Ammon's horn (tissue), 1 donor: Measurements from ENCODE around the gene CHST6.

Source experiments
- DNase-seq: peaks from one replicate; pipeline ENCODE4 v3.0.0-alpha.2; 2016; ENCODE audit warnings: low spot score

The CHST6 gene

DNA sequence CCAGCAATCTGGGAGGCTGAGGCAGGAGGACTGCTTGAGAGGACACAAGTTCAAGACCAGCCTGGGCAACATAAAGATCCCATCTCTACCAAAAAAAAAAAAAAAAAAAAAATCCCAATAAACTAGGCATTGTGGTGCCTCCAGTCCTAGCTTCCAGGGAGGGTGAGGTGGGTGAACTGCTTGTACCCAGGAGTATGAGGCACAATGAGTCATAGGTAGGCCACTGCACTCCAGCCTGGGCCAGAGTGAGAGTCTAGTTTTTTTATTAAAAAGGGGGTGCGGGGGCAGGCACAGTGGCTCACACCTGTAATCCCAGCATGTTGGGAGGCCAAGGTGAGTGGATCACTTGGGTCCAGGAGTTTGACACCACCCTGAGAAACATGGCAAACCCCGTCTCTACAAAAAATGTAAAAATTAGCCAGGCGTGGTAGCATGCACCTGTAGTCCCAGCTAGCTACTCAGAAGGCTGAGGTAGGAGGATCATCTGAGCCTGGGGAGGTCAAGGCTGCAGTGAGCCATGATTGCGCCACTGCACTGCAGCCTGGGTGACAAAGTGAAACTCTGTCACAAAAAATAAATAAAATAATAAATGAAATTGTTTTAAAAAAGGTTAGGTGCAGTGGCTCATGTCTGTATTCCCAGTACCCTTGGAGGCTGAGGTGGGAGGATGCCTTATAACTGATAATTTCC, 7.8 kb upstream of the CHST6 start:
- DNase-seq = no peak

GRCh38 chr16:75501820-75502219, 6.6 kb upstream of the CHST6 start:
- DNase-seq = peak; percentile 67

- no peak for DNase-seq
Measured at GRCh38 chr16:75501359-75501758, 6.1 kb upstream of the CHST6 start.

GRCh38 chr16:75498605-75499322, 3.5 kb upstream of the CHST6 start:
- DNase-seq = peak; percentile 74

DNA sequence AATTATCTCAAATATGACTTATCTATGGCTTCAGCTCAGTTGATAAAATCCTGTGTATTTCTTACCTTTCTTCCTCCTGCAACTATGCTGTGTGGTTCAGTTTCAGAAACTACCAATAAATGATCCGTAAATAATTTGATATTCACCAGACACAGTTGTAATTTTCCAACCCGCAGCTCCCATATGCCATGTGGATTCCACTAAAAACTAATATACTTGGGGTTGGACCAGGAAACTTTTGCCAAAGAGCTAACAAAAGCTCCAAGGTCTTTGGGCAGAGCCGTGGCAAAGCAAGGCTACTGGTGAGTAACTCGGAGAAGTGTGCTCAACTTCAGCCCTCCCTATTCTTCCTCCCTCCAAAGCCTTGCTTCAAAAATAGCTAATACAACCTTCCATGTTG, 2.3 kb upstream of the CHST6 start:
- peak; percentile 16 for DNase-seq

DNA sequence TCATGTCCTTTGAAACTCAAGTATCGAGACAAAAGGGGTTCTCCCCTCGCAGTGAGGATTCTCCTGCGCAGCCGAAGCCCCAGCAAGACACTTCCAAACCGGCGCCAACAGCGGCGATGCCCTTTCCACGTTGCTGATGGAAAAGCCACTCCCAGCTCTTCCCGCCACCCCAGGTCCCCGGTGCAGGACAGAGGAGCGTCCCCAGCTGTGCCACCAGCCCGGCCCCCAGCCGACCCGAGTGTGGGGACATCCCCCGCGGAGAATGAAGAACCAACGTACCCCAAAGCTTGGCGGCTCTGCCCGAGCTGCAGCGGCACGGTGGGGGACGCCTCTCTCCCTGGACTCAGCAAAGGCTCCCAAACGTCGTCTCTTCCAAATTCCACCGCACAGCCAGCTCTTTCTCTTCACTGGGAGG, 573 bp downstream of the CHST6 start:
- DNase-seq = peak; percentile 32

DNA sequence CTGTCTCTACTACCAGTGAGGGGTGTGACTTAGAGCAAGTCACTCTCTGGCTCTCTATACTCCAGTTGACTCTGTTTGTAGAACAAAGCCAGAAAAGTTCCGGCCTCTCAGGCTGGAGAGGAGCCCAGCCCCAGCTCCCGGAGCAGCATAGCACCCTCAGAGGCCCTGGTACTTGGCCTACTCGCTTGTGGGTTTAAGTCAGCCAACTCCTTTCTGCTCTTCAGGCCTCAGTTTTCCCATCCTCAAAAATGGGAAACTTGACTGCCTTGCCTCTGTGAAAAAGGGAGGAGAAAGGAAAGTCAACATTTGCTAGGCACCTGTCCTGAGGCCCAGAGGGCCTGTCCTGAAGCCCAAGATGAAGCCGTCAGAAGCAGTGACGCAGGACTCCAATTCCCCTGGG, 1.1 kb downstream of the CHST6 start:
- DNase-seq = no peak

DNA sequence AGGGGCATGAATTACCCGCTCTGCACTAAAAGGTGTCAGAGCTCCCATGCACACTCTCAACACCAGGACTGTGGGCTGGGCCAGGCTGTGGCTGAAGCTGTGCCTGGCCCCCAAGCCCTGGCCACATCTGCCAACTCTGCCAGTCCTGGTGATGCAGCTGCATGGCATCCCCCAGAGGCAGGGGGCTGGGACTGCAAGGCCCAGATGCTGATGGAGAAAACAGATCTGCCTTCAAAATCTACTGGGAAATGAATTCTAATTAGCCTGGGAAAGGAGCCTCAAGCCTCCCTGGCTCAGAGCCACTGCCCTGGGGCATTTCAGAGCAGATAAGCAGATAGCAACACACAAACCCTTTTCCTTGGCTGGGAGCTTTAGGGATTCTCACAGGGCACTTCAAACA, 3.4 kb downstream of the CHST6 start:
- peak; percentile 89 for DNase-seq

DNA sequence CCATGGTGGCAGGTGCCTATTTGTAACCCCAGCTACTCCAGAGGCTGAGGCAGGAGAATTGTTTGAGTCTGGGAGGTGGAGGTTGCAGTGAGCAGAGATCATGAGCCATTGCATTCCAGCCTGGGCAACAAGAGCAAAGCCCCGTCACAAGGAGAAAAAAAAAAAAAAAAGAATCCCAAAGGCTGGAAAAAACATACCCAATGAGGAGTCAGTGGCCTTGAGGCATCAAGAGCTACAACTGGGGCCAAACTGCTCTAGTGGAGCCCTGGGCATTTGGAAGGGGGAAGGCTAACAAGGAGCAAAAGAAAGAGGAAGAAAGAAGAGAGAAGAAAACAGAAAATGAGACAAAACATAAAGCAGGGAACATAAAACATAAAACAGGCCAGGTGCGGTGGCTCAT, 6.9 kb downstream of the CHST6 start:
- DNase-seq = no peak

DNA sequence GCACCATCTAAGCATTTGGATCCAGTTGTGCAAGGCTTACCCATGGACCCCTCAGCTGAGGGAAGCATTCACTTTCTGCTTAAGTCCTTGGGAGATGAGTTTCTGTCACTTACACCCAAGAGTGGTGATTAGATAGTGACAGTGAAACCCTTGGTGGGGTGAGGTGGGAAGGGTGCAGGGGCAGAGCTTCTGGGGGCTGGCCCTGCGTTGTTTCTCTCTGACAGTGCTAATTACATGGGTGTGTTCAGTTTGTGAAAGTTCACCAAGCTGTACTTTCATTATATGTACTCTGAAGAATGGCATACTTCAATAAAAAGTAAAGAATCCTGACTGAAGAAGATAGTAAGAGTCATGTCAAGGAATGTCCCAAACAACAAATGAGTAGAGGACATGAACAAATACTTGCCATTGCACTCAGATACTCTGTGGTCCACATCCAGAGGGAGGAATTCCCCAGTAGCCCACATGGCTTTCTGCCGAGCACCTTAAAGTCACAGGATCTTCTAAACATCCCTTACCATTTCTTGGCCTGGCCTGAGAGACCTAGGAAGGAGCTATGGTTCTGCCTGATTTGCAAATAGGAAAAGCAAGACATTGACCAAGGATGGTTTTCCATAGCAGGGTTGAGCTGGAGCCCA, 8.4 kb downstream of the CHST6 start:
- DNase-seq = no peak

- no peak for DNase-seq
Measured at GRCh38 chr16:75486014-75486675, 9.1 kb downstream of the CHST6 start.

DNA sequence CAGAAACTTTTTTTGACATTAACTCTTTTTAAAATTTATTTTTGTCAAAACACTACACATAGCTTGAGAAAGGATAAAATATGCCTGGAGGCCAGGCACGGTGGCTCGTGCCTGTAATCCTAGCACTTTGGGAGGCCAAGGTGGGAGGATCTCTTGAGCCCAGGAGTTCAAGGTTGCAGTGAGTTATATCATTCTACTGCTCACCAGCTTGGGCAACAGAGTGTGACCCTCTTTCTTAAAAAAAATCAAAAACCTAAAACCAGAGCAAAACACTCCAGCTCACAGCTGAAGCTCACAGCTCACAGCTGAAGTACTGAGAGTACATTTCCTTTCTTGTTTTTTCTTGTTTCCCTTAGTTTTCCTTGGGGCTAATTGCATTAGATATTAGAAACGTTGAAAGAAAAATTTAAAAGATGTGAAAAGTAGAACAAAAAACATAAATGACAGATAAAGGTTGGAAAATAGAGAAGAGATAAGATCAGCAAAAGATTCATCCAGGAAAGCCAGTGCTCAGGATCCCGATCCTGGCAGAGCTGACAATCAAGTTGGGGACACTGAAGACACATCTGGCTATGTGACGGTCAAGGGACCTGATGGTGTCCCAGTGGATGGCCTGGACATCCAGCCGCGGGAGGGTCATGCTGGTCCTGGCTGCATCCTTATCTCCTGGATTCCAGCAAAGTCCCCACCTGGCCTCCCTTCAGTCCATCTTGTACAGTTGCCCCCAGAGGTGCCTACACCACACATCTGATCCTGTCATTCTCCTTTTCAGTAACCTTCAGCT, 9.8 kb downstream of the CHST6 start:
- DNase-seq = no peak

- DNase-seq = no peak
Measured at GRCh38 chr16:75483222-75483621, 12.0 kb downstream of the CHST6 start.

DNA sequence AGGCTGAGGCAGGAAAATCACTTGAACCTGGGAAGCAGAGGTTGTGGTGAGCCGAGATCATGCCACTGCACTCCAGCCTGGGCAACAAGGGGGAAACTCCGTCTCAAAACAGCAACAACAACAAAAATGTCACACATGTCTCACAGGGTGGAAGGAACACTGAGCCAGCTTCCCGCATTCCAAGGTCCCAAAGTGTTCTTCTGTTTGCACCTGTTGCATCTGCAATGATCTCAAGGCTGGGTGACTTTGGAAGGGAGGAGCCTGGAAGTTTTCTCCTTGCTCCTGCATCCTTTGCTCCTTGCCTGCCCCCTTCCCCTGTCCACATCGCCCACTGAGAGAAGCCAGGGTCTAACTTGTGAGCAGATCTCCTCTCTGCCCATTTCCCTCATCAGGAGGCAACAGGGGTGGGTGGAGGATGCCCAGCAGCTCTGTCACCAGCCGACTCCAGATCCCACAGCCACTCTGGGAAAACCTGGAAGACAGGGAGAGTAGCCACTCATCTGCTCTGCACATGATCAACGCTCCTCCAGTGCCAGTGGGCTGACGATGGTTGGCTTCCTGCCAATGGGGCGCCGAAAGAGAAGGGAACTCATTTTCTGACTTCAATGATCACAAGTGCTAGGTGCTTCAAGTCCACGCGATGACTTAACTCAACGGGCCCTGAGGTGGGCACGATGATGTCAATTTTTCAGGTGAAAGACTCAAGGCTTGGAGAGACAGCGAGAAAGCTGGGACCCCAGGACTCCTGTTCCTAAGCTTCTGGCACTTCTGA, 12.6 kb downstream of the CHST6 start:
- DNase-seq = no peak

DNA sequence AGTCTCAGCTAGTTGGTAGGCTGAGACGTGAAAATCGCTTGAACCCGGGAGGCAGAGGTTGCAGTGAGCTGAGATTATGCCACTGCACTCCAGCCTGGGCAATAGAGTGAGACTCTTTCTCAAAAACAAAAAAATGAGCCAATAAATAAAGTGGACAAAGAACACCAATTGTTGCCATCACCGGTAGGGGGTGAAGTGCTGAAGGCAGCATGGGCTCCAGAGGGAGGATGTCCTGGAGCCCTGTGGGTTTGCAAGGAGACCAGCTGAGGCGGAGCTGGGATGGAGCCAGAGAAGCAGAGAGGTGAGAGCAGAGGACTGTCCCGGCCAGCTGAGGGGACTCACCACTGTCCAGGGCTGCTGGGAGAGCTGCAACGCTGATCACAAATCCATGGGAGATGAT, 13.8 kb downstream of the CHST6 start:
- DNase-seq = no peak

GRCh38 chr16:75479421-75479990, 15.7 kb downstream of the CHST6 start:
- no peak for DNase-seq

- no peak for DNase-seq
Measured at GRCh38 chr16:75478480-75479345, 16.5 kb downstream of the CHST6 start.

- peak; percentile 44 for DNase-seq
Measured at GRCh38 chr16:75477680-75478473, 17.4 kb downstream of the CHST6 start.

DNA sequence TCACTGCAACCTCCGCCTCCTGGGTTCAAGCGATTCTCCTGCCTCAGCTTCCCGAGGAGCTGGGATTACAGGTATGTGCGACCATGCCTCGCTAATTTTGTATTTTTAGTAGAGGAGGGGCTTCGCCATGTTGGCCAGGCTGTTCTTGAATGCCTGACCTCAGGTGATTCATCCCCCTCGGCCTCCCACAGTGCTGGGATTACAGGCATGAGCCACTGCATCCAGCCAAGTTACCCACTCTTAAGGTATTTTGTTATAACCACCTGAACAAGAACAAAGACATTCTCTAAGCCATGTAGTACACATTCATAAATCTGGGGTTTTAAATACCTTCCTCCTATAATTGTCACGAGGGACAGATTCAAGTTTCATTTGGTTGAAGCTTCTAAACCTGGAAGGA, 18.4 kb downstream of the CHST6 start:
- DNase-seq = no peak
